ENCODE data around the gene SBF2. TPM values are rescaled to one million over a fixed set of nuclear protein-coding genes. Genes with fewer than 3 reads are reported as not detected.

SBF2 gene
- total RNA-seq, 1 experiment from 2014 or later = 30.2 TPM

GRCh38 chr11:10114593-10115404, 179.2 kb downstream of the SBF2 start:
- Mint-ChIP-seq H3K4me3 (no peak overlapping the region), H3K27ac (no peak overlapping the region), H3K4me1 (peaks cover 8 to 9% of the 10 kb centered on the region in 2 experiments), H3K9me3 (peaks cover 9 to 11% of the 10 kb centered on the region in 2 experiments; a peak in 4 of 5 replicates), H3K27me3 (ENCODE audit: low read depth) (no peaks in the 10 kb centered on the region), H3K36me3 (ENCODE audit: insufficient read depth in 1 of 3, low read depth in 3 of 3) (peaks cover 5 to 15% (median 10%) of the 10 kb centered on the region in 3 experiments; a peak in 6 of 7 replicates)
- Histone ChIP-seq H2AK5ac (ENCODE audit: insufficient read length, low read length) (no peak overlapping the region), H2BK20ac (ENCODE audit: low read depth, low read length, poor library complexity, severe bottlenecking) (no peak overlapping the region), H3T11ph (ENCODE audit: low read length) (peak overlapping the region; percentile 67), H2BK15ac (ENCODE audit: low read depth, low read length) (no peak overlapping the region), H3K79me2 (ENCODE audit: insufficient read depth, low read length) (no peaks in the 10 kb centered on the region), H4K5ac (ENCODE audit: insufficient read length, low read depth, low read length) (no peak overlapping the region), H4K20me1 (ENCODE audit: control insufficient read depth, insufficient read depth, insufficient read length) (no peaks in the 10 kb centered on the region), H2AFZ (ENCODE audit: low read length) (no peak overlapping the region), H3K18ac (ENCODE audit: insufficient read length, low read depth, low read length) (no peak overlapping the region), H3K56ac (ENCODE audit: insufficient read length, low read depth, low read length) (no peak overlapping the region), H4K8ac (replicated peaks; ENCODE audit: insufficient read length, low read depth, low read length) (no peak overlapping the region), H3K27ac (ENCODE audit: insufficient read length, low read depth, low read length) (no peak overlapping the region), H3K23me2 (ENCODE audit: insufficient read length, low read depth, low read length, poor library complexity, severe bottlenecking) (no peaks in the 10 kb centered on the region), H2BK5ac (ENCODE audit: insufficient read length, low read length) (no peak overlapping the region), H2BK12ac (ENCODE audit: insufficient read length, low read depth, low read length) (no peak overlapping the region), H3K23ac (ENCODE audit: insufficient read length, low read depth, low read length) (no peak overlapping the region), H3K4me1 (ENCODE audit: insufficient read depth, low read length) (no peaks in the 10 kb centered on the region; the same call in 1 of the 2 replicates), H3K14ac (ENCODE audit: insufficient read depth, low read length) (no peak overlapping the region), H3K9me3 (ENCODE audit: control insufficient read depth, low read depth, low read length) (no peaks in the 10 kb centered on the region), H2BK120ac (ENCODE audit: low read depth, low read length, poor library complexity, severe bottlenecking) (no peak overlapping the region), H3K27me3 (ENCODE audit: insufficient read depth, low read length) (no peaks in the 10 kb centered on the region), H3K4me2 (ENCODE audit: insufficient read depth, insufficient read length, low read length) (no peak overlapping the region), H4K91ac (ENCODE audit: insufficient read length, low read depth, low read length) (no peak overlapping the region), H3K9ac (ENCODE audit: extremely low read depth, insufficient read length, low read length) (no peak overlapping the region), H3K4ac (ENCODE audit: low read depth, low read length) (no peak overlapping the region), H3K79me1 (ENCODE audit: insufficient read depth, low read depth, low read length, poor library complexity, severe bottlenecking) (no peaks in the 10 kb centered on the region)
- WGBS (ENCODE audit: extremely low coverage, insufficient read length, low lambda C conversion rate) = no CpG with 5 or more reads among the region's 3 CpGs
- DNase-seq = no peak
- no peak for TF ChIP-seq CTCF (conservative IDR thresholded peaks at IDR 0.05)

All from H9 (cell line).